NCI-H226 (cell line): Measurements from ENCODE around the gene PAWR.
"Not testable (repeated sequence)": the region's sequence is repeated elsewhere in the genome, so short reads cannot be mapped to it uniquely, and the experiment has no call there.

Experiments used
- DNase-seq: peaks from one replicate; pipeline ENCODE4 v3.0.0-alpha.2; 2015

PAWR gene

GRCh38 chr12:79644274-79645234, 46.2 kb downstream of the PAWR start:
- no peak for DNase-seq

DNA sequence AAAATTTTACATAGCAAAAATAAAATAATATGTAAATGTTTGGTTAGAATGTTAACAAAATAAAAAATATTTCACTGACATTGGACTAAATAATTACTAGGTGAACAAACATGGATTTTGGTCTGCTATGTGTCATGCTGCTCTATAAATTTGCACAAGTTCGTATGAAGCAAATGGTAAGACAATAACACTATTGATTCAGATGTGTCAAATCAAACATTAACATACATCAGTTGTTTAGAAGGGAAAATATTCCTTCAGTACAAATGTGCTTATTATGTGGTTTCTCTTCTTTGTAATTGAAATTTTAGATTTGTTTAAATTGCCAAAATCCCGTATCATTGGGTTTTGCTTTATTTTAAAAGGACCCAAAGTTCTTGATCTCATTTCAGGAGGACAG, 46.9 kb downstream of the PAWR start:
- DNase-seq = no peak

DNA sequence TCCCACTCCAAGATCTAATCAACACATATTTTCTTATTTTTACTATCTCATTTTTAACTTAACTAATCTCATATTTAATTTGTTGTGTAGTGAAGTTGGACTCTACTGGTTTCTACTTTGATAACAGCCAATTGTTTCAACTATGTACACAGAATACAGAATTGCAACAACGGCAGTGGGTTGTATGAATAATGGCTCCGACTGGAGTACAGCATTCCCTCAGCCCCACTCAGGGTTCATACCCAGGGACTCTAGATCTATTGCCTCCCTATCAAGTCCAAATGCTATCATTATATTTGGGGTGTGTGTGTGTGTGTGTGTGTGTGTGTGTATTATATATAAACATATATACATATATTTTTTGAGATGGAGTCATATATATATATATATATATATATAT, 52.3 kb downstream of the PAWR start:
- no peak for DNase-seq

DNA sequence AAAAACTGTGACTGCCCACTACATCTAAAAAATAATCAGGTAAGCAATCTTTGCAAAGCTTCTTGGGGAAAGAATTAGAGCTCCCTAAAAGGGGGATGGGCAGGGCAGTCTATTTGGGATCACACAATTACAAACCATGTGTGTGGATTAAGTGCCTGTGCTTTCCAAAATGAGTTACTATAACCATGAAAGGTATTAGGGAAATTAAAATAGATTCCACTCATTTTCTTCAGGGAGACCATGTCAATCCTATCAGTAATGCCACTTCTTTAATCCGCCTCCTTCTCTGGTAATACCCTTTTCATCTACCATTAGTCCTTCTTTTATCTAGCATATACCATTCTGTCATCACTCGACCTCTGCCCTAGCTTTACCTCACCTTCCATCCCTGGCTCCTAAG, 53.7 kb downstream of the PAWR start:
- DNase-seq = no peak

GRCh38 chr12:79635676-79636075, 55.1 kb downstream of the PAWR start:
- peak; percentile 45 for DNase-seq

- DNase-seq = peak; percentile 64
Observed at GRCh38 chr12:79634957-79635471, 55.8 kb downstream of the PAWR start.

DNA sequence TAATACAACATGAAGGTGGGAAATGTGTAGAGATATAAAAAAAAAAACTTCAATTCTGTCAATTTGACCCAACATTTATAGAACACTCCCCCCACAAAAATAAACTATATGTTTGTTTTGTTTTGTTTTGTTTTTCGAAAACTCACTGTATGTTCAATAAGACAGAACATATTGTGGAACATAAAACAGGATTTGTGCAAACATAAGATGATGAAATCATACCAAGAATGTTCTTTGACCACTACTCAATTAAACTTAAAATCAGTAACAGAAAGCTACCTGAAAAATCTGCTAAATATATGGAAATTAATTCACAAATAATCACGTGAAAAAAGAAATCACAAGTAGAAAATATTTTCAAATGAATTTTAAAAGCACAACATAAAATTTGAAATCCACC, 61.2 kb downstream of the PAWR start:
- no peak for DNase-seq

DNA sequence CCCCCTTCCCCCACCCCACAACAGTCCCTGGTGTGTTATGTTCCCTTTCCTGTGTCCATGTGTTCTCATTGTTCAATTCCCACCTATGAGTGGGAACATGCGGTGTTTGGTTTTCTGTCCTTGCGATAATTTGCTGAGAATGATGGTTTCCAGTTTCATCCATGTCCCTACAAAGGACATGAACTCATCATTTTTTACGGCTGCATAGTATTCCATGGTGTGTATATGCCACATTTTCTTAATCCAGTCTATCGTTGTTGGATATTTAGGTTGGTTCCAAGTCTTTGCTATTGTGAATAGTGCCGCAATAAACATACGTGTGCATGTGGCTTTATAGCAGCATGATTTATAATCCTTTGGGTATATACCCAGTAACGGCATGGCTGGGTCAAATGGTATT, 64.0 kb downstream of the PAWR start:
- DNase-seq = not testable (repeated sequence)

GRCh38 chr12:79624378-79624777, 66.4 kb downstream of the PAWR start:
- DNase-seq = peak; percentile 49

- no peak for DNase-seq
Observed at GRCh38 chr12:79619872-79620562, 70.7 kb downstream of the PAWR start.

- DNase-seq = peak; percentile 50
Observed at GRCh38 chr12:79618848-79619404, 71.8 kb downstream of the PAWR start.

- DNase-seq = no peak
Observed at GRCh38 chr12:79617696-79618095, 73.1 kb downstream of the PAWR start.

DNA sequence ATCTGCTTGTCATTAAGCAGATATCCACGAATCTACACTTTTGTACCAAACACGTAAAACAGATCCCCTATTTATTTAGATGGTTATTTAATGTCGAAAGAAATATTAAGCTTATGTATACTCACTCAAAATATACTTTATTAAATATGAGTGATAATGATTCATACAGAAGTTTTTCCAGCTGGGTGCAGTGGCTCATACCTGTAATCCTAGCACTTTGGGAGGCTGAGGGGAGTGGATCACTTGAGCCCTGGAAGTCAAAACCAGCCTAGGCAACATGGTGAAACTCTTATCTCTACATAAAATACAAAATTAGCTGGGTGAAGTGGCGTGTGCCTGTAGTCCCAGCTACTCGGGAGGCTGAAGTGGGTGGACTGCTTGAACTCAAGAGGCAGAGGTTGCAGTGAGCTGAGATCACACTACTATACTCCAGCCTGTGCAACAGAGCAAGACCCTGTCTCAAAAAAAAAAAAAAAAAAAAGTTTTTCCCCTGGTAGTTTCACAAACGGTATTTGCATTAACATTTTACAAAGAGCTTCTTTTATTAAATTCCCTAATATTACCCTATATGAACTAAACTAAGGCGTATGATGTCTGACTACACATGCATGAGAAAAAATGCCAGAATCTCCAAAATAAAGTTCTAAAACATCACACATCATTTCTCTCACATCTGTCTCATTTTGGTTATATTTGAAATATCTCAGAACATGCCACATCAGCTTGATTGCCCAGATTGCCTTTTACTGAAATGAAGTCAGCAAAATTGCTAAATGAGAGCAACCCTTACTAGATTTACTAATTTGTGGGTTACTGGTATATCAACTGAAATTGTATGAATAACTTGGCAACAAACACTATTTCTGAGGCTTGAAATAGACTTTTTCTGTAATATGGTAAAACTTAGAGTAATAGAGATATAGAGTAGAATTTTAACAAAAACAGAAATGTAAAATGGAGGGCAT, 74.9 kb downstream of the PAWR start:
- DNase-seq = no peak

GRCh38 chr12:79614730-79615129, 76.0 kb downstream of the PAWR start:
- DNase-seq = no peak

- DNase-seq = no peak
Observed at GRCh38 chr12:79601908-79602307, 88.9 kb downstream of the PAWR start.

DNA sequence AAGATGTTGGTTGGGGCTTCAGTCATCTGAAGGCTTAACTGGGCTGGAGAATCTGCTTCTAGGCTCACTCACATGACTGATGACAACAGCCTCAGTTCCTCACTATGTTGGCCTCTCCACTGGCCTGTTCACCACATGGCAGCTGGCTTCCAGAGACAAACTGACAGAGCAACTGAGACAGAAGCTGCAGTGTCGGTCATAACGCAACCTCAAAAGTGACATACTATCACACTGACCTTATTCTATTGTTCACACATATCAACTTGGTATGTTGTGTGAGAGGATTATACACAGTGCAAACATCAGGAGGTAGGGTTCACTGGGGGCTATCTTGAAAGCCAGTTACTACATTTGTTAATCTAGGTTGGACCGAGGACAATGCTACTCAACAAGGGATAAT, 92.9 kb downstream of the PAWR start:
- DNase-seq = no peak

DNA sequence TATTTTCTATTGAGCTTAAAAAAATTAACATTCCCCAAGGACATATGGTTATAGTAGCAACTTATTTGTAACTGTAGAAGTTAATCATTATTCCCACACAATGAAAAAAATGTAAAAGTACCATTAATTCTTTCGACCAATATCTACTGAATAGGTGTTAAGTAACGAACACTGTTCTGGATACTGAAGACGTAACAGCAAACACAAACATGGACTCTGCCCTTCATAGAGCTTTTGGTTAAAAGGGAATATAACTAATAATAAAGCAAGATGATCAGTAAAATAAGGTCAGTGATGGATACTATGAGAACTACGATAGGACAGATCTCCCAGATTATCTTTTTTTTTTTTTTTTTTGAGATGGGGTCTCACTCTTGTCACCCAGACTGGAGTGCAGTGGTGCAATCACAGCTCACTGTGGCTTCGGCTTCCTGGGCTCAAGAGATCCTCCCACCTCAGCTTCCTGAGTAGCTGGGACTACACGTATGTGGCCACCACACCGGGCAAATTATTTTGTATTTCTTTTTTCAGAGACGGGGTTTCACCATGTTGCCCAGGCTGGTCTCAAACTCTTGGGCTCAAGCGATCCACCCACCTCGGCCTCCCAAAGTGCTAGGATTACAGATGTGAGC, 93.9 kb downstream of the PAWR start:
- DNase-seq = no peak

- DNase-seq = no peak
Observed at GRCh38 chr12:79595273-79595672, 95.5 kb downstream of the PAWR start.

GRCh38 chr12:79592865-79593264, 97.9 kb downstream of the PAWR start:
- DNase-seq = no peak

DNA sequence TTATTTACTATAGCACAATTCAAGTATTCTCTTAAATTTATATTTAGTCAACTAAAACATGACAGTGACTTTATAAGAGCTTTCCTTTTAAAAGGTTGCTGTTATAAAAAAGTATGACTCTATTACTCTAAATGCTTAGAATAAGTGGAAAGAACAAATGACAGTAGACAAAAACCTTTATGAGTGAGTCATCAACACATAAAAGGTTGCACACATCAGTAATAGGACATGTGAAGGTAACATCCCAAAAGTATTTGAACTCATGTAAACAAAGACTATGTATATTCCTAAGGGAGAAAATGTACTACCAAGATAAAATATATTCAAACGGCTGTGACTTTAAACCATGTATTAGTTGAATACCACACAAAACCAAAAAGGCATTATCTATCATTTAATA, 98.8 kb downstream of the PAWR start:
- no peak for DNase-seq

DNA sequence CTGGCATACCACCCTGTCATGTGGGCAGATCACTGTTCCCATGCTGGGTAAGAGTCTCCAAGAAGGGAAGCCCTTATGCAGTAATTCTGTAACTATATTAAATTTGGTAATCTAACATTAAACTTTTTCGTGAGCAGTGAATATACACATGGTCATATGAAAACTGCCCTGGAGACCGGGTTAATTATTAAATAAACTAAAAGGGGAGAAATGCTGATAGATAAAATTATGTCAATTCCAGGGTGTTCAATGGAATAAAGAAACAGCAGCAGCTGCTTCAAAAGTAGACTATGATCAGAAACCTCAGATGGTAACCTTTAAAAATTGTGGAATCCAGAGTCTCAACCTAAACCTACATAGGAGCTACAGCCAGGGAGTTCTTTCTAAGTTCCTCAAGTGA, 100.0 kb downstream of the PAWR start:
- no peak for DNase-seq

- no peak for DNase-seq
Observed at GRCh38 chr12:79587368-79587767, 103.4 kb downstream of the PAWR start.
